HL-60 (cell line): Measurements from ENCODE around the gene THY1.

Experiments used
- CTCF ChIP-seq: IDR thresholded peaks from one replicate; pipeline ENCODE4 v1.5.1; 2011; ENCODE audit warnings: low read length, control low read depth, inconsistent platforms; ENCODE audit not compliant: insufficient read depth
- GABPA ChIP-seq: IDR thresholded peaks from 2 replicates; pipeline ENCODE4 v1.6.1; 2012; ENCODE audit warnings: low read depth
- POLR2AphosphoS5 ChIP-seq: IDR thresholded peaks from 2 replicates; pipeline ENCODE4 v1.6.1; 2012; ENCODE audit warnings: low read depth
- REST ChIP-seq: IDR thresholded peaks from 2 replicates; pipeline ENCODE4 v1.6.1; 2012; ENCODE audit warnings: low read depth; ENCODE audit not compliant: insufficient replicate concordance
- SPI1 ChIP-seq: IDR thresholded peaks from 2 replicates; pipeline ENCODE4 v1.6.1; 2012; ENCODE audit warnings: low read depth, mild to moderate bottlenecking, borderline replicate concordance

- TF ChIP-seq CTCF: no peak
- TF ChIP-seq REST: no peak
- TF ChIP-seq SPI1: no peak
- no peak for TF ChIP-seq GABPA
- no peak for TF ChIP-seq POLR2AphosphoS5
Measured at GRCh38 chr11:119460097-119460496, 37.1 kb upstream of the THY1 start.
